Gastrocnemius medialis (tissue), 4 donors: Measurements from ENCODE around the gene RCAN2. TPM values are rescaled to one million over a fixed set of nuclear protein-coding genes. Genes with fewer than 3 reads are reported as not detected.

Experiments used
- ATAC-seq, 2 donors: fragments of 150-250 bp; one replicate each; pipeline ENCODE4 v1.9.1; 2016
- DNase-seq, 2 donors: peaks; one replicate each; pipeline ENCODE4 v3.0.0-alpha.2; 2019
- H3K27ac ChIP-seq, 4 donors: fragments of 200-600 bp; sonication (generic); 1 replicate in 1 of 4; 2 replicates in 3 of 4; pipeline ENCODE4 v1.5.1; 2016 to 2018; ENCODE audit warnings: mild to moderate bottlenecking in 2 of 4, moderate library complexity in 1 of 4
- H3K27me3 ChIP-seq, 3 donors: fragments of 200-600 bp; sonication (generic) in 2 of 3; 1 replicate in 1 of 3; 2 replicates in 2 of 3; pipeline versions ENCODE4 v1.5.1 to v1.6.0; 2016 to 2019; ENCODE audit warnings: mild to moderate bottlenecking in 1 of 3, moderate library complexity in 1 of 3
- H3K36me3 ChIP-seq, 2 donors: fragments of 200-600 bp; sonication (generic) in 1 of 2; one replicate each; pipeline ENCODE4 v1.5.1; 2017 to 2018
- H3K4me1 ChIP-seq, 2 donors: fragments of 200-600 bp; sonication (generic) in 1 of 2; one replicate each; pipeline ENCODE4 v1.5.1; 2016 to 2017; ENCODE audit warnings: mild to moderate bottlenecking in 2 of 2
- H3K4me3 ChIP-seq, 4 donors: fragments of 200-600 bp; sonication (generic) in 3 of 4; 1 replicate in 1 of 4; 2 replicates in 3 of 4; pipeline ENCODE4 v1.5.1; 2016 to 2019; ENCODE audit warnings: mild to moderate bottlenecking in 2 of 4
- H3K9me3 ChIP-seq, 3 donors: fragments of 200-600 bp; sonication (generic) in 2 of 3; 1 replicate in 1 of 3; 2 replicates in 2 of 3; pipeline ENCODE4 v1.5.1; 2016 to 2019
- POLR2A ChIP-seq, 2 donors: fragments of 450-650 bp; IDR thresholded peaks; one replicate each; pipeline ENCODE4 v1.6.1; 2017; ENCODE audit warnings: antibody characterized with exemption in 2 of 2, mild to moderate bottlenecking in 2 of 2, moderate library complexity in 2 of 2
- in situ Hi-C, 4 donors: fragments of 200-750 bp; cut with MboI; loops; one replicate each; pipeline versions ENCODE4 v1.15.0 to v1.8.0; 2017; ENCODE audit warnings: low sequenced_read_pairs in 4 of 4
- intact Hi-C: fragments of 100-400 bp; cut with DNase I; formaldehyde crosslinking; loops from one replicate; pipeline ENCODE4 v1.15.1; 2023; ENCODE audit warnings: low total_unique reads
- total RNA-seq, 4 donors: library from RNA; depleted of rRNA; stranded (reverse); fragments of >200 nt; gene quantifications; one replicate each; pipeline versions ENCODE4 v1.1.0 to v1.2.3, GENCODE V29; 2016
- TF ChIP-seq, protein P1 (sequence below), 5 experiments: fragments of 450-650 bp in 3 of 5; fragments of 200-600 bp in 2 of 5; sonication (generic) in 2 of 5; IDR thresholded peaks in 4 of 5; conservative IDR thresholded peaks in 1 of 5; 1 replicate in 4 of 5; 2 replicates in 1 of 5; pipeline ENCODE4 v1.5.1; 2016 to 2019; ENCODE audit warnings: antibody characterized with exemption in 5 of 5, mild to moderate bottlenecking in 3 of 5, moderate library complexity in 3 of 5

RCAN2 gene
- total RNA-seq, 4 donors from 2014 or later: 26.2 to 88.8 (median 43.2) TPM

DNA sequence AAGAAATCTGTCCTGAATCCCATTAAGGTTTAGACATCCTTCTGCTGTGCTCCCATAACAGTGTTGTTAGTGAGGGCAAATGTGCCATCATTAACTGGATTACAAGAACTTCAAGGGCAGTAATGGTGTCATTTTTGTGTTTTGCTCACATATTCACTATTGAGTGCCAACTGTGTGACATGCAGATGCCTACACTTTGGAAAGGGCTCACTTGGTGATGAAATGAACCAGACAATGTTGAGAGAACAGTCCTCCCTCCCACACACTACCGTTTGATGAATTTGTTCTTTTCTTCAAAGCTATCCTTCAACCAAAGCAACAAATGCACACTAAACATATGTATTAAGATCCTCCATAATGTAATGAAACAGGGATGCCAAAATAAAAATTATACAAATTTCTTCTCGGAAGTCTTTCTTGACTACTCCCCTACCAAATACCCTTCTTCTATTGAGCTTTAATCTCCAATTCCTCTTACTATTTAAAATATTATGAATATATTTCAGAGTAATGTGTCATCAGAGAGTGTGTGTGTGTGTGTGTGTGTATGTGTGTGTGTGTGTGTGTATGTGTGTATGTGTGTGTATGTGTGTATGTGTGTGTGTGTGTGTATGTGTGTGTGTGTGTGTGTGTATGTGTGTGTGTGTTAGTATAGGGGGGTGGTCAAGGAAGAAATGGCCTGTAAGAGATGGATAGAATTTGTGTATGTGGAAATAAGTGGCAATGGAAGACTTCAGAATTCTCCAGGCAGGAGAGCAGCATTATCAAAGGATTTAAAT lies 228.1 kb downstream of the RCAN2 start:
- H3K27ac ChIP-seq: peak overlapping the region in 1 of 4 donors; percentile 11
- TF ChIP-seq, protein P1, sequence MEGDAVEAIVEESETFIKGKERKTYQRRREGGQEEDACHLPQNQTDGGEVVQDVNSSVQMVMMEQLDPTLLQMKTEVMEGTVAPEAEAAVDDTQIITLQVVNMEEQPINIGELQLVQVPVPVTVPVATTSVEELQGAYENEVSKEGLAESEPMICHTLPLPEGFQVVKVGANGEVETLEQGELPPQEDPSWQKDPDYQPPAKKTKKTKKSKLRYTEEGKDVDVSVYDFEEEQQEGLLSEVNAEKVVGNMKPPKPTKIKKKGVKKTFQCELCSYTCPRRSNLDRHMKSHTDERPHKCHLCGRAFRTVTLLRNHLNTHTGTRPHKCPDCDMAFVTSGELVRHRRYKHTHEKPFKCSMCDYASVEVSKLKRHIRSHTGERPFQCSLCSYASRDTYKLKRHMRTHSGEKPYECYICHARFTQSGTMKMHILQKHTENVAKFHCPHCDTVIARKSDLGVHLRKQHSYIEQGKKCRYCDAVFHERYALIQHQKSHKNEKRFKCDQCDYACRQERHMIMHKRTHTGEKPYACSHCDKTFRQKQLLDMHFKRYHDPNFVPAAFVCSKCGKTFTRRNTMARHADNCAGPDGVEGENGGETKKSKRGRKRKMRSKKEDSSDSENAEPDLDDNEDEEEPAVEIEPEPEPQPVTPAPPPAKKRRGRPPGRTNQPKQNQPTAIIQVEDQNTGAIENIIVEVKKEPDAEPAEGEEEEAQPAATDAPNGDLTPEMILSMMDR (IDR thresholded peaks at IDR 0.05 in 4 of 5, conservative IDR thresholded peaks at IDR 0.05 in 1 of 5): no peak
- TF ChIP-seq POLR2A (IDR thresholded peaks at IDR 0.05): no peak
- peaks cover 16 to 31% of the 10 kb centered on the region in 2 donors for H3K4me1 ChIP-seq
- DNase-seq (no peak), ATAC-seq (no peak)
- H3K27me3 ChIP-seq: no peaks in the 10 kb centered on the region
- no peaks in the 10 kb centered on the region for H3K36me3 ChIP-seq
- intact Hi-C loops (no loop called here), in situ Hi-C loops (no loop called here)
- H3K4me3 ChIP-seq: no peak overlapping the region
- H3K9me3 ChIP-seq: no peaks in the 10 kb centered on the region

DNA sequence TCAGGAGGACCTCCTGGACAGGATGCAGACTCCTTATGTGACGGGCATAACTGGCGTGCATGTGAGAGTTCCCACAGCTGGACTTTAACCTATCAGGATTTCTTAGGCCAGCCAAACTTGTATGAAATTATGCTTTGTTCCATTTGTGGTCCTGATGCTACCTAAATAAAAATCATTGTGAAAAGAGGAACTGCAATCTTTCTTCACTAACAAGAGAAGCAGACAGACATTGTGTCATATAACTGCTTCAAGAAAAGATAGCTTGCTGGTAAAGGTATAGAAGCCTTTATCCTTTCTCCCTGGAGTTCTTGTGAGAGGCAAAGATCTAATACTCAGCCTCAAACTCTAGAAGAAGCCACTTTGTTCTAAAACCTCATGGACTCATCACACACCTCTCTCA lies 233.0 kb downstream of the RCAN2 start:
- peaks cover 9 to 38% of the 10 kb centered on the region in 2 donors for H3K4me1 ChIP-seq
- H3K27me3 ChIP-seq: no peaks in the 10 kb centered on the region
- H3K4me3 ChIP-seq: no peak overlapping the region
- in situ Hi-C loops (no loop called here), intact Hi-C loops (no loop called here)
- no peaks in the 10 kb centered on the region for H3K9me3 ChIP-seq
- DNase-seq (no peak), ATAC-seq (no peak)
- no peaks in the 10 kb centered on the region for H3K36me3 ChIP-seq
- TF ChIP-seq, protein P1 (IDR thresholded peaks at IDR 0.05 in 4 of 5, conservative IDR thresholded peaks at IDR 0.05 in 1 of 5): no peak
- TF ChIP-seq POLR2A (IDR thresholded peaks at IDR 0.05): no peak
- H3K27ac ChIP-seq: peak overlapping the region in 1 of 4 donors; percentile 7

DNA sequence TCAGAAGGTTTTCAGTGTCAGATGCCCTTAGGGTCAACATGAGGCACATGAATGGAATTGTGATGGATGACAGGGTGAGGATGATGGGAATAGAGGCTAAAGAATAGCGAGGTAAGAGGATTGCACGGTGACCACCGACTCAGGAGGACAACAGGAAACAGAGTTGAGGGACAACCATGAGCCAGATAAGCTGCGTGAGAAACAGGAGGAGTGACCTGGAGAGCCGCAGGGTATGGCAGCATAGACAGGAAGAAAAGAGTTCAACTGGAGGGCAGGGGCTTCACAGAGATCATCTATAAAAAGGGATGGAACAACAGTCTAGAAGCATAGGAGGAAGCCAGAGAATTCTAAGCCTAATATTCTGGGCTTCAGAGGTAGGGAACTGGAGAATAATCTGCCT lies 235.7 kb downstream of the RCAN2 start:
- DNase-seq: no peak
- in situ Hi-C loops (no loop called here), intact Hi-C loops (no loop called here)
- Histone ChIP-seq H3K27me3 (no peaks in the 10 kb centered on the region), H3K27ac (no peak overlapping the region), H3K9me3 (no peaks in the 10 kb centered on the region), H3K4me3 (no peak overlapping the region), H3K4me1 (peaks cover 26 to 55% of the 10 kb centered on the region in 2 donors), H3K36me3 (no peaks in the 10 kb centered on the region)
- ATAC-seq: no peak
- no peak for TF ChIP-seq POLR2A (IDR thresholded peaks at IDR 0.05)
- TF ChIP-seq, protein P1 (IDR thresholded peaks at IDR 0.05 in 4 of 5, conservative IDR thresholded peaks at IDR 0.05 in 1 of 5): no peak

DNA sequence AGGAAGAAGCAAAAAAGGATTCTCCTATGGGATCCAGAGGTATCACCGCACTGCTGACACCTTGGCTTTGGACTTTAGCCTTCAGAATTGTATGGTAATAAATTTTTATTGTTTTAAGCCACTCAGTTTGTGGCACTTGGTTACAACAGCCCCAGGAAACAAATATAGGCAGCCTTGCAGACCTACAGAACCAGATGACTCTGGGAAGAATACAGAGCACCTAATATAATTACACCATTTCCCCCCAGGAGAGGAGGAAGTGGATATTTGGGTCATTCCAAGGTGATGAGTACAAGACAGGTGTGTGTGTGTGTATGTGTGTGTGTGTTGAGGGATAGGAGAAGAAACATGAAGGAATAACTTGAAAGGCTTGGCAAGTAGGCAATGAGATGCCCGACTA lies 236.3 kb downstream of the RCAN2 start:
- in situ Hi-C loops (no loop called here), intact Hi-C loops (no loop called here)
- Histone ChIP-seq H3K36me3 (no peaks in the 10 kb centered on the region), H3K4me1 (peaks cover 26 to 55% of the 10 kb centered on the region in 2 donors), H3K4me3 (no peak overlapping the region), H3K27ac (no peak overlapping the region), H3K27me3 (no peaks in the 10 kb centered on the region), H3K9me3 (no peaks in the 10 kb centered on the region)
- DNase-seq (no peak), ATAC-seq (no peak)
- TF ChIP-seq POLR2A (IDR thresholded peaks at IDR 0.05): no peak
- TF ChIP-seq, protein P1 (IDR thresholded peaks at IDR 0.05 in 4 of 5, conservative IDR thresholded peaks at IDR 0.05 in 1 of 5): no peak
